ENCODE results near the gene ACAD11. TPM values are rescaled to one million over a fixed set of nuclear protein-coding genes. Genes with fewer than 3 reads are reported as not detected.

The ACAD11 gene
- total and polyA plus RNA-seq, 8 donors: 12.6 to 43.7 (median 32.7) TPM

- Histone ChIP-seq H3K27me3 (no peaks in the 10 kb centered on the region), H3K4me3 (no peak overlapping the region), H3K36me3 (peaks cover 0 to 26% of the 10 kb centered on the region in 2 donors), H3K9me3 (no peaks in the 10 kb centered on the region), H3K27ac (no peak overlapping the region), H3K4me1 (no peaks in the 10 kb centered on the region)
- no peak for TF ChIP-seq CTCF (IDR thresholded peaks at IDR 0.05)
- ATAC-seq: no peak
- no peak for DNase-seq
- intact Hi-C loops (cut with DNase I): no loop called here
Observed at GRCh38 chr3:132573797-132574211, 85.8 kb downstream of the ACAD11 start.

- no peak for TF ChIP-seq CTCF (IDR thresholded peaks at IDR 0.05)
- Histone ChIP-seq H3K36me3 (peaks cover 0 to 10% of the 10 kb centered on the region in 2 donors), H3K27me3 (no peaks in the 10 kb centered on the region), H3K4me1 (no peaks in the 10 kb centered on the region), H3K4me3 (no peak overlapping the region), H3K27ac (peak overlapping the region in 1 of 2 donors; percentile 22), H3K9me3 (no peaks in the 10 kb centered on the region)
- intact Hi-C loops (cut with DNase I): no loop called here
- ATAC-seq (no peak), DNase-seq (no peak)
Observed at GRCh38 chr3:132570016-132570415, 89.6 kb downstream of the ACAD11 start.

- no peaks in the 10 kb centered on the region for H3K27me3 ChIP-seq
- intact Hi-C loops (cut with DNase I): no loop called here
Observed at GRCh38 chr3:132569580-132569979, 90.0 kb downstream of the ACAD11 start.

GRCh38 chr3:132569153-132569552, 90.5 kb downstream of the ACAD11 start:
- no peaks in the 10 kb centered on the region for H3K4me1 ChIP-seq
- no peak for DNase-seq
- H3K27me3 ChIP-seq: no peaks in the 10 kb centered on the region
- peak overlapping the region in 1 of 2 donors; percentile 22 for H3K27ac ChIP-seq
- no peak for TF ChIP-seq CTCF (IDR thresholded peaks at IDR 0.05)
- intact Hi-C loops (cut with DNase I): no loop called here
- H3K36me3 ChIP-seq: peaks cover 0 to 2% of the 10 kb centered on the region in 2 donors
- peak; percentile 41 for ATAC-seq
- no peak overlapping the region for H3K4me3 ChIP-seq
- no peaks in the 10 kb centered on the region for H3K9me3 ChIP-seq

More at GRCh38 chr3:132569580-132569979, 90.0 kb downstream of the ACAD11 start:
- H3K4me3 ChIP-seq: no peak overlapping the region
- no peak for DNase-seq
- no peaks in the 10 kb centered on the region for H3K4me1 ChIP-seq
- peaks cover 0 to 6% of the 10 kb centered on the region in 2 donors for H3K36me3 ChIP-seq
- no peaks in the 10 kb centered on the region for H3K9me3 ChIP-seq
- H3K27ac ChIP-seq: peak overlapping the region in 1 of 2 donors; percentile 22
- no peak for ATAC-seq
- no peak for TF ChIP-seq CTCF (IDR thresholded peaks at IDR 0.05)

GRCh38 chr3:132568422-132568821, 91.2 kb downstream of the ACAD11 start:
- no peak for ATAC-seq
- Histone ChIP-seq H3K4me3 (no peak overlapping the region), H3K27me3 (no peaks in the 10 kb centered on the region), H3K4me1 (no peaks in the 10 kb centered on the region), H3K9me3 (no peaks in the 10 kb centered on the region), H3K27ac (no peak overlapping the region), H3K36me3 (no peaks in the 10 kb centered on the region)
- intact Hi-C loops (cut with DNase I): no loop called here
- no peak for DNase-seq
- TF ChIP-seq CTCF (IDR thresholded peaks at IDR 0.05): no peak

Measured in left lung (tissue), 10 donors.